GM23338 (cell line): ENCODE measurements around the gene CATSPERD. TPM values are rescaled to one million over a fixed set of nuclear protein-coding genes. Genes with fewer than 3 reads are reported as not detected.

Experiments used
- ATAC-seq: fragments of 200-7000 bp; cut with Tn5 transposase; 3 replicates; pipeline ENCODE4 v1.9.1; 2020
- DNase-seq: peaks from one replicate; pipeline ENCODE4 v3.0.0-alpha.2; 2015; ENCODE audit warnings: low spot score
- H2AFZ ChIP-seq: fragments of 200-600 bp; sonication (generic); 2 replicates; pipeline ENCODE4 v1.8.0; 2016; ENCODE audit warnings: antibody characterized with exemption, mild to moderate bottlenecking, moderate library complexity
- H3F3A ChIP-seq: fragments of 200-600 bp; sonication (generic); replicated peaks from 2 replicates; pipeline ENCODE4 v1.8.0; 2017; ENCODE audit warnings: antibody characterized with exemption, mixed run types, low read depth
- H3K27ac ChIP-seq: fragments of 200-600 bp; sonication (generic); 2 replicates; pipeline ENCODE4 v1.6.1; 2016; ENCODE audit warnings: low read depth
- H3K27me3 ChIP-seq: fragments of 200-600 bp; sonication (generic); 2 replicates; pipeline ENCODE4 v1.8.0; 2016; ENCODE audit warnings: mild to moderate bottlenecking, mixed run types, moderate library complexity; ENCODE audit not compliant: insufficient read depth
- H3K36me3 ChIP-seq: fragments of 200-600 bp; sonication (generic); 2 replicates; pipeline ENCODE4 v1.8.0; 2016; ENCODE audit warnings: mild to moderate bottlenecking; ENCODE audit not compliant: insufficient read depth
- H3K4me1 ChIP-seq: fragments of 200-600 bp; sonication (generic); 2 replicates; pipeline ENCODE4 v1.8.0; 2016; ENCODE audit warnings: mild to moderate bottlenecking, moderate library complexity; ENCODE audit not compliant: insufficient read depth
- H3K4me2 ChIP-seq: fragments of 200-600 bp; sonication (generic); 2 replicates; pipeline ENCODE4 v1.7.1; 2017; ENCODE audit warnings: mixed run types
- H3K4me3 ChIP-seq: fragments of 200-600 bp; sonication (generic); 2 replicates; pipeline ENCODE4 v1.6.1; 2016; ENCODE audit warnings: mixed run types
- H3K79me2 ChIP-seq: fragments of 200-600 bp; sonication (generic); replicated peaks from 2 replicates; pipeline ENCODE4 v1.8.0; 2017; ENCODE audit warnings: mild to moderate bottlenecking; ENCODE audit not compliant: insufficient read depth
- H3K9me2 ChIP-seq: fragments of 200-600 bp; sonication (generic); 2 replicates; pipeline ENCODE4 v1.8.0; 2017; ENCODE audit not compliant: insufficient read depth
- H4K20me1 ChIP-seq: fragments of 200-600 bp; sonication (generic); replicated peaks from 2 replicates; pipeline ENCODE4 v1.8.0; 2017; ENCODE audit warnings: mild to moderate bottlenecking; ENCODE audit not compliant: insufficient read depth
- H3K27ac Mint-ChIP-seq: 2 replicates; pipeline ENCODE4 v1.8.0; 2020; ENCODE audit warnings: inconsistent platforms, mild to moderate bottlenecking, moderate library complexity, mixed read lengths
- H3K27me3 Mint-ChIP-seq: 3 replicates; pipeline ENCODE4 v1.8.0; 2022; ENCODE audit warnings: low read depth, mild to moderate bottlenecking, moderate library complexity, mixed read lengths, inconsistent platforms; ENCODE audit not compliant: insufficient read depth, poor library complexity
- H3K36me3 Mint-ChIP-seq: 3 replicates; pipeline ENCODE4 v1.8.0; 2021; ENCODE audit warnings: low read depth, mild to moderate bottlenecking, inconsistent platforms, moderate library complexity, mixed read lengths
- H3K4me1 Mint-ChIP-seq: 3 replicates; pipeline ENCODE4 v1.8.0; 2020; ENCODE audit warnings: mild to moderate bottlenecking, inconsistent platforms, mixed read lengths
- H3K4me3 Mint-ChIP-seq: 3 replicates; pipeline ENCODE4 v1.8.0; 2021; ENCODE audit warnings: moderate library complexity, mild to moderate bottlenecking, inconsistent platforms, mixed read lengths
- H3K9me3 Mint-ChIP-seq: 3 replicates; pipeline ENCODE4 v1.8.0; 2020; ENCODE audit warnings: moderate library complexity, mild to moderate bottlenecking, inconsistent platforms, mixed read lengths
- CREB1 ChIP-seq: fragments of 250-450 bp; sonication (Bioruptor Pico); IDR thresholded peaks from 2 replicates; pipeline ENCODE4 v1.5.0; 2020; ENCODE audit warnings: low read depth, mild to moderate bottlenecking, moderate library complexity
- ETS1 ChIP-seq: IDR thresholded peaks from 2 replicates; pipeline ENCODE4 v1.6.1; 2016; ENCODE audit warnings: antibody characterized with exemption
- JUNB ChIP-seq: IDR thresholded peaks from one replicate; pipeline ENCODE4 v1.6.1; 2016; ENCODE audit warnings: antibody characterized with exemption; ENCODE audit not compliant: unreplicated experiment
- NANOG ChIP-seq: IDR thresholded peaks from 2 replicates; pipeline ENCODE4 v1.6.1; 2016; ENCODE audit warnings: antibody characterized with exemption, borderline replicate concordance
- POLR2AphosphoS5 ChIP-seq: IDR thresholded peaks from 2 replicates; pipeline ENCODE4 v1.6.1; 2016; ENCODE audit warnings: antibody characterized with exemption, low read depth
- ZNF462 ChIP-seq: fragments of 250-450 bp; sonication (Bioruptor Pico); IDR thresholded peaks from 2 replicates; pipeline ENCODE4 v1.5.0; 2020; ENCODE audit warnings: mild to moderate bottlenecking, moderate library complexity
- polyA plus RNA-seq: library from polyadenylated mRNA; unstranded; fragments of >200 nt; fragmentation: Nextera tagmentation; extraction: Ambion mirVana; gene quantifications from 2 replicates; pipeline ENCODE4 v1.2.1, GENCODE V29; 2016
- total RNA-seq: library from RNA; depleted of rRNA; stranded (reverse); fragments of >200 nt; shearing (Covaris generic); gene quantifications from 2 replicates; pipeline ENCODE4 v1.2.3, GENCODE V29; 2014

The CATSPERD gene
- total and polyA plus RNA-seq, 2 experiments from 2014 or later: 0.17 TPM; not detected in 1

- H3K4me1 Mint-ChIP-seq: peaks cover 14% of the 10 kb centered on the region
- H3K4me3 Mint-ChIP-seq: peak within 1 kb of the TSS; percentile 98
- H3F3A ChIP-seq: 0 out of 2 replicates have a peak, but pooled peaks cover 4% of the 10 kb centered on the region
- DNase-seq: peak; percentile 99
- H3K9me2 ChIP-seq: peaks cover 7% of the 10 kb centered on the region
- TF ChIP-seq CREB1 (CRISPR knock-in tag) (peak; percentile 73), POLR2AphosphoS5 (peak; percentile 79), JUNB (no peak), ZNF462 (CRISPR knock-in tag) (no peak), NANOG (no peak), ETS1 (peak; percentile 99)
- peak within 1 kb of the TSS; percentile 98 for H3K27ac Mint-ChIP-seq
- H3K36me3 ChIP-seq: no peaks in the 10 kb centered on the region
- no peaks in the 10 kb centered on the region for H3K27me3 ChIP-seq
- H3K27ac ChIP-seq: no peak within 1 kb of the TSS
- H3K9me3 Mint-ChIP-seq: no peaks in the 10 kb centered on the region
- peak within 1 kb of the TSS; percentile 99 for H2AFZ ChIP-seq
- peaks cover 27% of the 10 kb centered on the region for H3K27me3 Mint-ChIP-seq
- peak within 1 kb of the TSS; percentile 95 for H3K4me2 ChIP-seq
- H3K36me3 Mint-ChIP-seq: no peaks in the 10 kb centered on the region; the same call in 1 of the 3 replicates
- peaks cover 2% of the 10 kb centered on the region; the same call in 1 of the 2 replicates for H4K20me1 ChIP-seq
- H3K4me1 ChIP-seq: no peaks in the 10 kb centered on the region; the same call in 1 of the 2 replicates
- ATAC-seq: peak; percentile 95
- H3K4me3 ChIP-seq: peak within 1 kb of the TSS; percentile 89
- H3K79me2 ChIP-seq: no peaks in the 10 kb centered on the region
Observed at GRCh38 chr19:5680437-5681368, 39.7 kb upstream of the CATSPERD start, which contains the start of the genes HSD11B1L and MICOS13. HSD11B1L (plus strand) TSS chr19:5681027; CDS start chr19:5684833, 3,806 bp downstream. MICOS13 (minus strand) TSS chr19:5680516; CDS start chr19:5680486, 30 bp downstream.
